K562 (cell line): ENCODE data around the gene OTUD5. TPM values are rescaled to one million over a fixed set of nuclear protein-coding genes. Genes with fewer than 3 reads are reported as not detected.

Experiments used
- ATAC-seq: fragments of 200-7000 bp; cut with Tn5 transposase; 3 replicates; pipeline ENCODE4 v1.9.1; 2020; ENCODE audit warnings: moderate library complexity
- BruUV-seq: library from RNA; stranded (reverse); fragments of 400-500 nt; replicated peaks from 2 replicates; lab custom pipeline; 2021; lab: Mats Ljungman, UMichigan
- CTCF ChIA-PET: fragments of 300-600 bp; formaldehyde crosslinking; extraction: SDS; loops from one replicate; lab custom pipeline; 2021; ENCODE audit warnings: low intra/inter-chr PET ratio; lab: Yijun Ruan, JAX
- POLR2A ChIA-PET: fragments of 300-600, 350-650 bp; sonication (Branson Sonifier 250); formaldehyde crosslinking; extraction: SDS; loops from one replicate; lab custom pipeline; 2021; ENCODE audit warnings: antibody characterized with exemption, inconsistent platforms; lab: Yijun Ruan, JAX
- DNase-seq, 4 experiments: peaks; one replicate each; pipeline versions ENCODE4 v3.0.0 to v3.0.0-alpha.2; 2011 to 2018; ENCODE audit warnings: low spot score in 3 of 4, mixed read lengths in 3 of 4; ENCODE audit errors: extremely low read depth in 1 of 4
- FAIRE-seq: peaks from 2 replicates; lab custom pipeline; 2011; peaks lifted over from hg19 to GRCh38; lab: Jason Lieb, UNC
- H2AFZ ChIP-seq: 2 replicates; pipeline ENCODE4 v1.6.0; 2011; ENCODE audit warnings: low read depth, low read length, control low read depth, inconsistent platforms
- H3K27ac ChIP-seq: fragments of 200-600 bp; 3 replicates; pipeline ENCODE4 v1.8.0; 2011; ENCODE audit warnings: low read depth, mild to moderate bottlenecking, control low read depth, inconsistent platforms, low read length, moderate library complexity, mixed read lengths; ENCODE audit errors: extremely low read depth
- H3K27me3 ChIP-seq, 2 experiments: fragments of 300-600 bp in 1 of 2; 2 replicates in 1 of 2; 3 replicates in 1 of 2; pipeline versions ENCODE4 v1.6.0 to v1.8.0; 2011; ENCODE audit warnings: inconsistent platforms in 2 of 2, low read length in 2 of 2, mild to moderate bottlenecking in 1 of 2, mixed read lengths in 1 of 2, moderate library complexity in 1 of 2; ENCODE audit not compliant: control insufficient read depth in 2 of 2, insufficient read depth in 2 of 2
- H3K36me3 ChIP-seq: fragments of 300-600 bp; 3 replicates; pipeline ENCODE4 v1.8.0; 2011; ENCODE audit warnings: mild to moderate bottlenecking, low read length, inconsistent platforms; ENCODE audit not compliant: control insufficient read depth, insufficient read depth
- H3K4me1 ChIP-seq, 2 experiments: fragments of 200-600 bp in 1 of 2; replicated peaks in 1 of 2; 2 replicates in 1 of 2; 3 replicates in 1 of 2; pipeline versions ENCODE4 v1.5.1 to v1.8.0; 2011; ENCODE audit warnings: inconsistent platforms in 2 of 2, low read length in 2 of 2, mild to moderate bottlenecking in 1 of 2, mixed read lengths in 1 of 2, moderate library complexity in 1 of 2; ENCODE audit not compliant: control insufficient read depth in 2 of 2, insufficient read depth in 2 of 2
- H3K4me2 ChIP-seq: 2 replicates; pipeline ENCODE4 v1.6.1; 2011; ENCODE audit warnings: low read length, control low read depth, inconsistent platforms, mixed read lengths; ENCODE audit not compliant: insufficient read depth
- H3K4me3 ChIP-seq: fragments of 200-600 bp; sonication (generic), shearing (Covaris generic); 2 replicates; pipeline ENCODE4 v1.5.1; 2016; ENCODE audit warnings: control low read depth, inconsistent platforms
- H3K79me2 ChIP-seq: fragments of 200-600 bp; 3 replicates; pipeline ENCODE4 v1.8.0; 2011; ENCODE audit warnings: low read length, inconsistent platforms; ENCODE audit not compliant: control insufficient read depth, insufficient read depth
- H3K9ac ChIP-seq, 2 experiments: 2 replicates each; pipeline versions ENCODE4 v1.6.0 to v1.6.1; 2011; ENCODE audit warnings: low read depth in 2 of 2, low read length in 2 of 2, control low read depth in 1 of 2, inconsistent platforms in 1 of 2, mild to moderate bottlenecking in 1 of 2, mixed read lengths in 1 of 2; ENCODE audit not compliant: insufficient read depth in 1 of 2
- H3K9me1 ChIP-seq: one replicate; pipeline ENCODE4 v1.6.0; 2011; ENCODE audit warnings: inconsistent platforms, mild to moderate bottlenecking, low read length, moderate library complexity; ENCODE audit not compliant: control insufficient read depth, insufficient read depth
- H3K9me3 ChIP-seq: replicated peaks from 2 replicates; pipeline ENCODE4 v1.5.1; 2011; ENCODE audit warnings: low read depth, low read length, inconsistent platforms; ENCODE audit not compliant: control insufficient read depth, insufficient read depth
- H4K20me1 ChIP-seq: replicated peaks from 2 replicates; pipeline ENCODE4 v1.6.1; 2011; ENCODE audit warnings: low read length, inconsistent platforms, mixed read lengths; ENCODE audit not compliant: control insufficient read depth, insufficient read depth
- HMG20B ChIP-seq: fragments of 250-450 bp; sonication (Bioruptor Pico); IDR thresholded peaks from 2 replicates; pipeline ENCODE4 v1.5.0; 2021; ENCODE audit warnings: mild to moderate bottlenecking
- POLR2G ChIP-seq: fragments of 200-400 bp; formaldehyde crosslinking; IDR thresholded peaks from 2 replicates; pipeline ENCODE4 v1.6.1; 2017; ENCODE audit warnings: low read depth, mild to moderate bottlenecking, antibody characterized with exemption, low read length, moderate library complexity
- ZBED1 ChIP-seq: IDR thresholded peaks from 2 replicates; pipeline ENCODE4 v1.6.1; 2014
- ZNF133 ChIP-seq: fragments of 250-450 bp; sonication (Bioruptor Pico); IDR thresholded peaks from 2 replicates; pipeline ENCODE4 v1.4.0; 2020; ENCODE audit warnings: mild to moderate bottlenecking
- WGBS: fragments of 100-300 bp; shearing (Covaris generic); methylation state at CpG from one replicate; pipeline ENCODE4 v1.1.6; 2016; ENCODE audit warnings: low coverage, mixed read lengths; ENCODE audit not compliant: insufficient coverage; ENCODE audit errors: missing lambda C conversion rate; 5-methylcytosine and 5-hydroxymethylcytosine counted together
- in situ Hi-C: fragments of 300-500 bp; cut with MboI; formaldehyde crosslinking; loops from 4 replicates; pipeline ENCODE4 v1.15.0; 2018; ENCODE audit warnings: inconsistent platforms, mixed read lengths
- intact Hi-C: fragments of 100-400 bp; cut with micrococcal nuclease; formaldehyde crosslinking; loops from 2 replicates; pipeline ENCODE4 v1.14.2; 2022
- polyA plus RNA-seq, 8 experiments: library from polyadenylated mRNA; depleted of rRNA in 4 of 8; stranded (reverse) in 5 of 8; unstranded in 3 of 8; fragments of >200 nt; fragmentation: Nextera tagmentation in 2 of 8; fragmentation: Illumina TruSeq in 1 of 8; extraction: Ambion mirVana in 2 of 8; extraction: Trizol in 1 of 8; gene quantifications; 2 replicates each; pipeline versions ENCODE4 v1.2.1 to v1.2.3, GENCODE V29; 2011 to 2014; ENCODE audit warnings: inconsistent platforms in 1 of 8, missing spikeins in 1 of 8
- total RNA-seq, 7 experiments: library from RNA; depleted of rRNA in 6 of 7; stranded (reverse); fragments of >200 nt in 6 of 7; fragmentation: Illumina TruSeq in 2 of 7; extraction: Trizol in 2 of 7; gene quantifications; 2 replicates each; pipeline versions ENCODE4 v1.2.1 to v1.2.3, GENCODE V29; 2011 to 2021; ENCODE audit warnings: low replicate concordance in 1 of 7
- TF ChIP-seq, protein P1 (sequence below): fragments of 450-650 bp; IDR thresholded peaks from 2 replicates; pipeline ENCODE4 v1.6.1; 2016; ENCODE audit warnings: missing biosample characterization, missing genetic modification characterization
- TF ChIP-seq, protein P2 (sequence below): conservative IDR thresholded peaks from 2 replicates; pipeline ENCODE4 v1.6.1; 2011; ENCODE audit warnings: low read depth, mild to moderate bottlenecking, low read length; ENCODE audit not compliant: control insufficient read depth
- TF ChIP-seq, protein P3 (sequence below): fragments of 450-650 bp; IDR thresholded peaks from 2 replicates; pipeline ENCODE4 v1.6.1; 2016; ENCODE audit warnings: antibody characterized with exemption
- TF ChIP-seq, protein P4 (sequence below): fragments of 250-450 bp; sonication (Bioruptor Pico); IDR thresholded peaks from 2 replicates; pipeline ENCODE4 v1.4.0; 2020; ENCODE audit warnings: borderline replicate concordance
- TF ChIP-seq, protein P5 (sequence below): fragments of 250-450 bp; sonication (Bioruptor Pico); IDR thresholded peaks from 2 replicates; pipeline ENCODE4 v1.9.0; 2021; ENCODE audit warnings: mild to moderate bottlenecking, inconsistent platforms

The OTUD5 gene
- total and polyA plus RNA-seq, 9 of the 15 experiments (the other 6 are each of a cell fraction or from before 2014, with no cell fraction given) = 3.6 to 102 (median 59.0) TPM

DNA sequence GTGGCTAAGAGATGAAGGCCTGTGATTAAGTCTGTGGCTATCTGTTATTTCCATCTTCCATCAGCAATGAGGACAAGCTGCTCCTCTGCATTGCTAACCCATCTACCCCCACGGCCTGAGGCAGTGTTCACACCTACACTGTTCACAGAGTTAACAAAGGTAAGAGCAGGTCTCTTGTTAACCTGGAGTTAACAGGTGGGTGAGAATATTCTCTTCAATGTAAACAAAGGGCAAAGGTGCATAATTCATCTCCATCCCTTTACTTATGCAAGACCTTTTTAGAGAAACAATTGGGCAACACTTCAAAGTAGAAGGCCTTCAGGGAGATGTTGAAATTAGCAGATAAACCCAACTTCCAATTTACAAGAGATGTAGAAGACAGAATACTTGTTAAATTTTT, 48.8 kb downstream of the OTUD5 start (continued):
- TF ChIP-seq, protein P1, sequence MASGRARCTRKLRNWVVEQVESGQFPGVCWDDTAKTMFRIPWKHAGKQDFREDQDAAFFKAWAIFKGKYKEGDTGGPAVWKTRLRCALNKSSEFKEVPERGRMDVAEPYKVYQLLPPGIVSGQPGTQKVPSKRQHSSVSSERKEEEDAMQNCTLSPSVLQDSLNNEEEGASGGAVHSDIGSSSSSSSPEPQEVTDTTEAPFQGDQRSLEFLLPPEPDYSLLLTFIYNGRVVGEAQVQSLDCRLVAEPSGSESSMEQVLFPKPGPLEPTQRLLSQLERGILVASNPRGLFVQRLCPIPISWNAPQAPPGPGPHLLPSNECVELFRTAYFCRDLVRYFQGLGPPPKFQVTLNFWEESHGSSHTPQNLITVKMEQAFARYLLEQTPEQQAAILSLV = no peak
- TF ChIP-seq, protein P2, sequence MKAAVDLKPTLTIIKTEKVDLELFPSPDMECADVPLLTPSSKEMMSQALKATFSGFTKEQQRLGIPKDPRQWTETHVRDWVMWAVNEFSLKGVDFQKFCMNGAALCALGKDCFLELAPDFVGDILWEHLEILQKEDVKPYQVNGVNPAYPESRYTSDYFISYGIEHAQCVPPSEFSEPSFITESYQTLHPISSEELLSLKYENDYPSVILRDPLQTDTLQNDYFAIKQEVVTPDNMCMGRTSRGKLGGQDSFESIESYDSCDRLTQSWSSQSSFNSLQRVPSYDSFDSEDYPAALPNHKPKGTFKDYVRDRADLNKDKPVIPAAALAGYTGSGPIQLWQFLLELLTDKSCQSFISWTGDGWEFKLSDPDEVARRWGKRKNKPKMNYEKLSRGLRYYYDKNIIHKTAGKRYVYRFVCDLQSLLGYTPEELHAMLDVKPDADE = no peak

DNA sequence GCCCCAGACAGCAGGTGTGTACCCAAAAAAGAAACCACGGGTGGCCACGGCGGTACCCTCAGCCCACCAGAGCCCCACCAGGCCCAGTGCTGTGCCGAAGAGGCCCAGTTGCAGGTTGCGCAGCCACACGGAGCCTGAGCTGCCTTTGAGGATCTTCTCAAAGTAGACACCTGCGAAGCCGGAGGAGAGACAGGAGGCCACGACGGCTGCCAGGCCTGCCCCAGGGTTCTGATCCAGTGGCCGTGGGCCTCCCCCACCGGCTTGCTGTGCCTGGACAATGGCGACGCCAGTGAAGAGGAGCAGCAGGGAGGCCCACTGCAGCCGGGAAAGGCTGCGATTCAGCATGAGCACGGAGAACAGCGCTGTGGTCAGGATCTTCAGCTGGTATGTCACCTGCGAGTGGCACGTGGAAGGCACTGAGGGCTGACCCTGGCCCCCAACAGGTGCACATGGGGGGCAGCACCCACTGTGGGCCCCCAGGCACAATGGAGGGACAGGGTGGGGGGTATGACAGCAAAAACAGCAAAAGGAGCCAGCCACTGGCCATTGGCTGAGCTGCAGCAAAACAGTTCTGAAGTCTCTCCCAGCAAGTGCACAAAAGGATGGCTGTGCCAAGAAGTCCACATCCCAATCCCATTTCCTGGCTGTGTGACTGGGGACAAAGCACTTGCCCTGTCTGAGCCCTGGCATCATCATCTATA, 52.2 kb downstream of the OTUD5 start:
- WGBS = 94% methylated on average over 8 of the region's 20 CpGs
- H3K36me3 ChIP-seq = peaks cover 80% of the 10 kb centered on the region
- no peak overlapping the region for H3K9ac ChIP-seq
- H4K20me1 ChIP-seq = no peaks in the 10 kb centered on the region; the same call in 1 of the 2 replicates
- peaks cover 3 to 19% of the 10 kb centered on the region in 2 experiments; a peak in 3 of 5 replicates for H3K4me1 ChIP-seq
- DNase-seq (no peak), FAIRE-seq (no peak), ATAC-seq (no peak)
- ChIA-PET POLR2A (interaction anchor here (0.7 to 2.8 kb wide), 3 partner anchors 7 to 274 kb away, joined by 3 to 12 read pairs (median 6); partner anchors contain the start of genes PQBP1 and TIMM17B), CTCF (no interaction called here)
- no peak overlapping the region for H2AFZ ChIP-seq
- in situ Hi-C loops = no loop called here
- intact Hi-C loops = no loop called here
- no peak overlapping the region for H3K4me3 ChIP-seq
- no peak overlapping the region for H3K27ac ChIP-seq
- no peaks in the 10 kb centered on the region for H3K9me3 ChIP-seq
- H3K4me2 ChIP-seq = no peak overlapping the region
- no peaks in the 10 kb centered on the region for H3K9me1 ChIP-seq
- peaks cover 15% of the 10 kb centered on the region for H3K79me2 ChIP-seq
- no TSS peak for BruUV-seq
- H3K27me3 ChIP-seq = no peaks in the 10 kb centered on the region
- TF ChIP-seq POLR2G (peak; percentile 71), ZNF133 (no peak), ZBED1 (no peak), HMG20B (no peak)
- TF ChIP-seq, protein P3, sequence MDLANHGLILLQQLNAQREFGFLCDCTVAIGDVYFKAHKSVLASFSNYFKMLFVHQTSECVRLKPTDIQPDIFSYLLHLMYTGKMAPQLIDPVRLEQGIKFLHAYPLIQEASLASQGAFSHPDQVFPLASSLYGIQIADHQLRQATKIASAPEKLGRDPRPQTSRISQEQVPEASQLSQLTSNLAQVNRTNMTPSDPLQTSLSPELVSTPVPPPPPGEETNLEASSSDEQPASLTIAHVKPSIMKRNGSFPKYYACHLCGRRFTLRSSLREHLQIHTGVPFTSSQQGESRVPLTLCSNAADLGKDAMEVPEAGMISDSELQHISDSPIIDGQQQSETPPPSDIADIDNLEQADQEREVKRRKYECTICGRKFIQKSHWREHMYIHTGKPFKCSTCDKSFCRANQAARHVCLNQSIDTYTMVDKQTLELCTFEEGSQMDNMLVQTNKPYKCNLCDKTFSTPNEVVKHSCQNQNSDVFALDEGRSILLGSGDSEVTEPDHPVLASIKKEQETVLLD = no peak
- TF ChIP-seq, protein P4, sequence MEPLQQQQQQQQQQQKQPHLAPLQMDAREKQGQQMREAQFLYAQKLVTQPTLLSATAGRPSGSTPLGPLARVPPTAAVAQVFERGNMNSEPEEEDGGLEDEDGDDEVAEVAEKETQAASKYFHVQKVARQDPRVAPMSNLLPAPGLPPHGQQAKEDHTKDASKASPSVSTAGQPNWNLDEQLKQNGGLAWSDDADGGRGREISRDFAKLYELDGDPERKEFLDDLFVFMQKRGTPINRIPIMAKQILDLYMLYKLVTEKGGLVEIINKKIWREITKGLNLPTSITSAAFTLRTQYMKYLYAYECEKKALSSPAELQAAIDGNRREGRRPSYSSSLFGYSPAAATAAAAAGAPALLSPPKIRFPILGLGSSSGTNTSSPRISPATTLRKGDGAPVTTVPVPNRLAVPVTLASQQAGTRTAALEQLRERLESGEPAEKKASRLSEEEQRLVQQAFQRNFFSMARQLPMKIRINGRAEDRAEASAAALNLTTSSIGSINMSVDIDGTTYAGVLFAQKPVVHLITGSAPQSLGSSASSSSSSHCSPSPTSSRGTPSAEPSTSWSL (CRISPR knock-in tag) = no peak
- TF ChIP-seq, protein P5, sequence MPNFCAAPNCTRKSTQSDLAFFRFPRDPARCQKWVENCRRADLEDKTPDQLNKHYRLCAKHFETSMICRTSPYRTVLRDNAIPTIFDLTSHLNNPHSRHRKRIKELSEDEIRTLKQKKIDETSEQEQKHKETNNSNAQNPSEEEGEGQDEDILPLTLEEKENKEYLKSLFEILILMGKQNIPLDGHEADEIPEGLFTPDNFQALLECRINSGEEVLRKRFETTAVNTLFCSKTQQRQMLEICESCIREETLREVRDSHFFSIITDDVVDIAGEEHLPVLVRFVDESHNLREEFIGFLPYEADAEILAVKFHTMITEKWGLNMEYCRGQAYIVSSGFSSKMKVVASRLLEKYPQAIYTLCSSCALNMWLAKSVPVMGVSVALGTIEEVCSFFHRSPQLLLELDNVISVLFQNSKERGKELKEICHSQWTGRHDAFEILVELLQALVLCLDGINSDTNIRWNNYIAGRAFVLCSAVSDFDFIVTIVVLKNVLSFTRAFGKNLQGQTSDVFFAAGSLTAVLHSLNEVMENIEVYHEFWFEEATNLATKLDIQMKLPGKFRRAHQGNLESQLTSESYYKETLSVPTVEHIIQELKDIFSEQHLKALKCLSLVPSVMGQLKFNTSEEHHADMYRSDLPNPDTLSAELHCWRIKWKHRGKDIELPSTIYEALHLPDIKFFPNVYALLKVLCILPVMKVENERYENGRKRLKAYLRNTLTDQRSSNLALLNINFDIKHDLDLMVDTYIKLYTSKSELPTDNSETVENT (CRISPR knock-in tag) = no peak
